A549 (cell line): ENCODE data around the gene FAM151A.

ENCODE experiments used
- CHD2 ChIP-seq: fragments of 150-350 bp; IDR thresholded peaks from 2 replicates; pipeline ENCODE4 v1.6.1; 2014; ENCODE audit warnings: low read length; ENCODE audit not compliant: partially characterized antibody
- EP300 ChIP-seq, 2 experiments: fragments of >200 bp; sonication (Bioruptor Twin); formaldehyde crosslinking; IDR thresholded peaks; 2 replicates in 1 of 2; 3 replicates in 1 of 2; pipeline ENCODE4 v1.6.1; 2016 to 2017
- ESRRA ChIP-seq: fragments of 150-350 bp; IDR thresholded peaks from 2 replicates; pipeline ENCODE4 v1.6.1; 2014; ENCODE audit warnings: mild to moderate bottlenecking, low read length, borderline replicate concordance
- MAZ ChIP-seq: fragments of 150-350 bp; IDR thresholded peaks from 2 replicates; pipeline ENCODE4 v1.6.1; 2014; ENCODE audit warnings: antibody characterized with exemption, low read depth, low read length, borderline replicate concordance
- USF2 ChIP-seq: fragments of 450-650 bp; IDR thresholded peaks from 2 replicates; pipeline ENCODE4 v1.6.1; 2014; ENCODE audit warnings: antibody characterized with exemption
- TF ChIP-seq, protein P1 (sequence below): fragments of 200-600 bp; sonication (generic); IDR thresholded peaks from 2 replicates; pipeline ENCODE4 v1.6.1; 2016; ENCODE audit warnings: antibody characterized with exemption, mild to moderate bottlenecking, moderate library complexity

GRCh38 chr1:54569339-54569738 is 54.0 kb downstream of the FAM151A start:
- TF ChIP-seq ESRRA (no peak), USF2 (no peak), MAZ (no peak), CHD2 (no peak), EP300 (IDR thresholded peaks at IDR 0.05) (no peak)
- TF ChIP-seq, protein P1, sequence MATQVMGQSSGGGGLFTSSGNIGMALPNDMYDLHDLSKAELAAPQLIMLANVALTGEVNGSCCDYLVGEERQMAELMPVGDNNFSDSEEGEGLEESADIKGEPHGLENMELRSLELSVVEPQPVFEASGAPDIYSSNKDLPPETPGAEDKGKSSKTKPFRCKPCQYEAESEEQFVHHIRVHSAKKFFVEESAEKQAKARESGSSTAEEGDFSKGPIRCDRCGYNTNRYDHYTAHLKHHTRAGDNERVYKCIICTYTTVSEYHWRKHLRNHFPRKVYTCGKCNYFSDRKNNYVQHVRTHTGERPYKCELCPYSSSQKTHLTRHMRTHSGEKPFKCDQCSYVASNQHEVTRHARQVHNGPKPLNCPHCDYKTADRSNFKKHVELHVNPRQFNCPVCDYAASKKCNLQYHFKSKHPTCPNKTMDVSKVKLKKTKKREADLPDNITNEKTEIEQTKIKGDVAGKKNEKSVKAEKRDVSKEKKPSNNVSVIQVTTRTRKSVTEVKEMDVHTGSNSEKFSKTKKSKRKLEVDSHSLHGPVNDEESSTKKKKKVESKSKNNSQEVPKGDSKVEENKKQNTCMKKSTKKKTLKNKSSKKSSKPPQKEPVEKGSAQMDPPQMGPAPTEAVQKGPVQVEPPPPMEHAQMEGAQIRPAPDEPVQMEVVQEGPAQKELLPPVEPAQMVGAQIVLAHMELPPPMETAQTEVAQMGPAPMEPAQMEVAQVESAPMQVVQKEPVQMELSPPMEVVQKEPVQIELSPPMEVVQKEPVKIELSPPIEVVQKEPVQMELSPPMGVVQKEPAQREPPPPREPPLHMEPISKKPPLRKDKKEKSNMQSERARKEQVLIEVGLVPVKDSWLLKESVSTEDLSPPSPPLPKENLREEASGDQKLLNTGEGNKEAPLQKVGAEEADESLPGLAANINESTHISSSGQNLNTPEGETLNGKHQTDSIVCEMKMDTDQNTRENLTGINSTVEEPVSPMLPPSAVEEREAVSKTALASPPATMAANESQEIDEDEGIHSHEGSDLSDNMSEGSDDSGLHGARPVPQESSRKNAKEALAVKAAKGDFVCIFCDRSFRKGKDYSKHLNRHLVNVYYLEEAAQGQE: no peak
